HG03354 (cell line): Measurements from ENCODE around the gene DZIP3.
"Not testable (repeated sequence)": the region's sequence is repeated elsewhere in the genome, so short reads cannot be mapped to it uniquely, and the experiment has no call there.

Source experiments
- ATAC-seq: cut with Tn5 transposase; IDR thresholded peaks from one replicate; pipeline ENCODE4 v1.9.1; 2021; ENCODE audit warnings: mild to moderate bottlenecking; ENCODE audit not compliant: unreplicated experiment, poor library complexity, severe bottlenecking

Gene DZIP3

GRCh38 chr3:108599677-108600409 is 10.3 kb downstream of the DZIP3 start:
- no peak for ATAC-seq

- peak; percentile 91 for ATAC-seq
These were observed 12.9 kb downstream of the DZIP3 start for GRCh38 chr3:108602249-108602934.

GRCh38 chr3:108602935-108603294 is 13.4 kb downstream of the DZIP3 start:
- peak; percentile 19 for ATAC-seq

GRCh38 chr3:108603691-108604090 is 14.2 kb downstream of the DZIP3 start:
- ATAC-seq, result peak; percentile 39

- ATAC-seq, result no peak
These were observed 15.5 kb downstream of the DZIP3 start for GRCh38 chr3:108605028-108605427.

DNA sequence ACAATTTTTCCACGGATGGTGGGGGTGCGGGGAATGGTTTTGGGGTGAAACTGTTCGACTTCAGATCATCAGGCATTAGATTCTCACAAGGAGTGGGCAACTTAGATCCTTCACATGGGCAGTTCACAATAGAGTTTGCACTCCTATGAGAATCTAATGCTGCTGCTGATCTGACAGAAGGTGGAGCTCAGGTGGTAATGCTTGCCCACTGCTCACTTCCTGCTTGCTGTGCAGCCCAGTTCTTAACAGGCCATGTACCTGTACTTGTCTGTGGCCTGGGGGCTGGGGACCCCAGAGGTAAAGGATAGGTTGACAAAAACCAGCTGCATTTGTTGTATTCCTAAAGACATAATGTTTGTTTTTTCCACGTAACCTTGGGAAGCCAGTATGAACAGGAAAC is 16.0 kb downstream of the DZIP3 start:
- no peak for ATAC-seq

DNA sequence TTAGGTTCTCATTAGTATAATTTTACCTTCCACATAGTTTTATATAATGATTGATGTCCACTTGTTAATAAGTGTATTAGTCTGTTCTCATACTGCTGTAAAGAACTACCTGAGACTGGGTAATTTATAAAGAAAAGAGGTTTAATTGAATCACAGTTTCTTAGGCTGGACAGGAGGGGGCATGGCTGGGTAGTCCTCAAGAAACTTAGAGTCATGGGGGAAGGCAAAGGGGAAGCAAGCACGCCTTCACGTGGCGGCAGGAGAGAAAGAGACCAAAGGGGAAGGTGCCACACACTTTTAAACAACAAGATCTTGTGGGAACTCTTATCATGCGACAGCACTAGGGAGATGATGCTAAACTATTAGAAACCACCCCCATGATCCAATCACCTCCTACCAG is 19.2 kb downstream of the DZIP3 start:
- no peak for ATAC-seq

GRCh38 chr3:108610651-108611050 is 21.1 kb downstream of the DZIP3 start:
- no peak for ATAC-seq

DNA sequence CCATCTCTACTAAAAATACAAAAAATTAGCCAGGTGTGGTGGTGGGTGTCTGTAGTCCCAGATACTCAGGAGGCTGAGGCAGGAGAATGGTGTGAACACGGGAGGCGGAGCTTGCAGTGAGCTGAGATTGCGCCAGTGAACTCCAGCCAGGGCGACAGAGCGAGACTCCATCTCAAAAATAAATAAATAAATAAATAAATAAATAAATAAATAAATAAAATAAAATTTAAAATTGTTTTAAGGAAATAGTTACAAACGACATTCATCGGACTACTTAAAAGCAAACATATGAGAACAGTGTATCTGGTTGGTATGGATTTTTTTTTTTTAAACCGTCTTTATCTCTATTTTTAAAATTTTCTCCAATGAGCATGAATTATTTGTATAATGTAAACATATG is 26.6 kb downstream of the DZIP3 start:
- not testable (repeated sequence) for ATAC-seq

- no peak for ATAC-seq
These were observed 30.7 kb downstream of the DZIP3 start for GRCh38 chr3:108620250-108620649.

DNA sequence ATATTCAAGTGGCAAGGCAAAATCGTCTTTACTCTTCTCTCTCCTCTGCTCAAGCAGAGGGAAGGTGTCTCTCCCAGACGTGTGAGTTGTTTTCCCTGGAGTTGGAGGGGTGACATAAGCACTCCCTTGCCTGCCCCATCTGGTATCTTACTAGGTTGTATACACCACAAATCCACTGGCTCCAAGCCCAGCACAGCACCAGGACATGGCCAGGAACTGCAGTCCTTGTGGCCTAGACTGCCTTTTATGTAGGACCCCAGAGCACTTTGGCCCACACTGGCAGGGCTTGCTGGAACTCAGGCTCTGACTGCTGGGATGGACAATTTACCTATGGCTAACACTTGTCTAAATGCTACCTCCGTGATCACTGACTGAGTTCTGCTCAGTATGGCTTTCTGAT is 34.0 kb downstream of the DZIP3 start:
- ATAC-seq, result no peak

DNA sequence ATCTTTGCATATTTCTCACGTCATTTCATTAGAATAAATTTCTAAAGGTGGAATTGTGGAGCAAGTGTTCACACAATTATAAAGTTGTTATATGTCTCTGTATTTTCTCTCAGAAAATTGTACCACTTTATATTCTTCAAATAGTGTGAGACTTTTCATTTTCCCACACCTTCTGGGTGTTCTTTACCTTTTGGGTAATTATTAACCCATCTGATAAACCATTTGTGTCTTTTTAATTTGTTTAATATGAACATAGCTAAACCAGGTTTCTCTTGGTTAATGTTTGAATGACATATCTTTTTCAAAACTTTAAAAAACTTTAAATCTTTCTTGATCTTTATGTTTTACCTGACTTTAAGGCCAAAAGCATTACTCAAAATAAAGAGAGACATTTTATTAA is 40.5 kb downstream of the DZIP3 start:
- ATAC-seq, result no peak

- no peak for ATAC-seq
These were observed 53.0 kb downstream of the DZIP3 start for GRCh38 chr3:108642526-108642925.

DNA sequence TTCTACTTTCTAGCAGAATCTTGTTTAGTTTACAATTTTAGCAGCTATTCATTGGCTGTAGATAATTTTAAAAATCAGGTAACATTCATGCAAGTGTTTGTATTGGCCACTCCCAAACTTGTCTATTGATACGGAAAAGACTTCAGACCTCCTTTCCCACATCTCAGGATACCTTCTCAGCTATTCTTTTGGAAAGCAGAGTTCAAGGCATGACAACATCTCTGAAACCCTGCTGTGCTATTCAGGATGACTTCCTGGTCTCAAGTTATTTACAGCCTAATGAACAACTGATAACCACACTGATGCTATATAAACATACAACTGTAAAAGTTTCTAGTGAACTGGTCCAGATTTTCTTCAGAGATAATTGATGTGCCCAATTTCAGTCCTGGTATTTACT is 55.8 kb downstream of the DZIP3 start:
- no peak for ATAC-seq

DNA sequence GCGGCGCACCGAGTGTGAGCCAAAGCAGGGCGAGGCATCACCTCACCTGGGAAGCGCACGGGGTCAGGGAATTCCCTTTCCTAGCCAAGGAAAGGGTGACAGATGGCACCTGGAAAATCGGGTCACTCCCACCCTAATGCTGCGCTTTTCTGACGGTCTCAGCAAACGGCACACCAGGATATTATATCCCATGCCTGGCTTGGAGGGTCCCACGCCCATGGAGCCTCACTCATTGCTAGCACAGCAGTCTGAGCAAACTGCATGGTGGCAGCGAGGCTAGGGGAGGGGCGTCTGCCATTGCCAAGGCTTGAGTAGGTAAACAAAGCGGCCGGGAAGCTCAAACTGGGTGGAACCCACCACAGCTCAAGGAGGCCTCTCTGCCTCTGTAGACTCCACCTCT is 66.1 kb downstream of the DZIP3 start:
- ATAC-seq, result not testable (repeated sequence)

DNA sequence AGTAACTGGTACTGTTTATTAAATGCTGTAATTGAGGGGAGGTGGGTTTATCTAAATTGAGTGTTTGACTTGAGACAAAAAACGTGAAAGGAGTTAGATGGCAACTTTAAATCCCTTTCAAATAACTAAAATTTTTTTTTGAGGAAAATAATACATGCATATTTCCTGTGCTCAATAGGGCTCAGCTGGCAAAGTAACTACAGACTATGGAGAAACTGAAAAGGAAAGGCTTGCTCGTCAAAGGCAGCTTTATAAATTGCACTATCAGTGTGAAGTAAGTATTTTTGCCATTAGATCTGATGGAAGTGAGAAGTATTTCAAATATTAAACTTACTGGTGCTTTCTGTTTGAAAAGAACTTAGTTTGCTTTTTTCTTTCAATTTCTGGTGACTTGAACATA is 72.2 kb downstream of the DZIP3 start:
- ATAC-seq, result no peak

DNA sequence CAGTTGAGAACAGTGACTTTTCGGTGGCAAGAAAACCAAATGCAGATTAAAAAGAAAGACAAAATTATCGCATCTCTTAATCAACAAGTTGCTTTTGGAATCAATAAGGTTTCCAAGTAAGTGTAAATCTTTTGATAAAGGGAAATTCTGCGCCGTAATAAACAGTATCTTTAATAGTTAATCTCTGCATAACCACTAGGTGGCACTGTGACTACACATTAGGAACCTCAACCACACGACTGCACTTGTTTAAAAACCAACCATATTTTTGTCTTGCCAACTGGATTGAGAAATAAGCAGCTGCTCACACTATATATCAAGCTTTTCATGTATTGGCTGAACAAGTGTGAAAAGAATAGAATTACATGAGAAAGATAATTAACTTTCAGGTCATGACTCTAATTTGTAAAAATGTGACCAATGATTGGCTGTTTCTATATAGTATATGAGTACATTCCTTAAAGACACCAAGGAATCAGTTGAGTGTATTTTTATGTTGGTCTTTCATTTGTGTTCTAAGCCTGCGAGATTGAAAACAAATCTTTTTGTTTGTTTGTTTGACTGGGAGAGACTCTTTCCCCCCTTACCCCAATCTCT is 72.7 kb downstream of the DZIP3 start:
- ATAC-seq, result peak; percentile 96

DNA sequence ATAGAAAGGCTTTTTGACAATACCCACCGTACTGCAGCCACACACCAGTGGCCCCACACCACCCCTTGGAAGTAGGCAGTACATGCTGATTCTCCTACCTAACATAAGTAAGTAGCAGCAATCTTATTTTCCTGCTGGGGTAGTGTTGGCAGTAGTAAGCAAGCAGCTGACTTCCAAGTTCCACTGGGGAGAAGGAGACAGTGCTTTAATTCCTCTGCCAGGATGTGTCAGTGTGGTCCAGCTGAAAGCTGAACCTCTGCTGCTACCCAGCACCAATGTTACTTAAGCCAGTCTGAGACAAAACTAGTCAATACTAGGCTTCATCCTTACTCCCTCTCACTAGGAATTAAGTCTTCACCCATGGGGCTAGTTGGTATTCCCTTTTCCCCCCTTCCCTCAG is 74.7 kb downstream of the DZIP3 start:
- ATAC-seq, result no peak

- no peak for ATAC-seq
These were observed 77.8 kb downstream of the DZIP3 start for GRCh38 chr3:108667312-108667711.

GRCh38 chr3:108669208-108669607 is 79.7 kb downstream of the DZIP3 start:
- peak; percentile 46 for ATAC-seq

GRCh38 chr3:108672701-108673100 is 83.2 kb downstream of the DZIP3 start:
- ATAC-seq, result no peak
